MCF 10A (cell line): Measurements from ENCODE around the gene VAMP1. TPM values are rescaled to one million over a fixed set of nuclear protein-coding genes. Genes with fewer than 3 reads are reported as not detected.

Source experiments
- BruUV-seq: library from RNA; stranded (reverse); fragments of 400-500 nt; replicated peaks from 2 replicates; lab custom pipeline; 2021; lab: Mats Ljungman, UMichigan
- CTCF ChIA-PET: fragments of 300-600 bp; sonication (Branson Sonifier 250); formaldehyde crosslinking; extraction: SDS; loops from one replicate; lab custom pipeline; 2021; ENCODE audit warnings: antibody characterized with exemption, inconsistent platforms; lab: Yijun Ruan, JAX
- POLR2A ChIA-PET: fragments of 300-600, 350-650 bp; sonication (Branson Sonifier 250); formaldehyde crosslinking; extraction: SDS; loops from one replicate; lab custom pipeline; 2020; ENCODE audit warnings: antibody characterized with exemption, inconsistent platforms; lab: Yijun Ruan, JAX
- DNase-seq: peaks from one replicate; pipeline ENCODE4 v3.0.0-alpha.2; 2018; ENCODE audit not compliant: unreplicated experiment
- H3K27ac Mint-ChIP-seq: one replicate; pipeline ENCODE4 v1.8.0; 2022; ENCODE audit warnings: mild to moderate bottlenecking, low read depth, mixed read lengths; ENCODE audit not compliant: unreplicated experiment
- H3K27me3 Mint-ChIP-seq: one replicate; pipeline ENCODE4 v1.8.0; 2022; ENCODE audit warnings: mixed read lengths; ENCODE audit not compliant: insufficient read depth, unreplicated experiment
- H3K36me3 Mint-ChIP-seq: one replicate; pipeline ENCODE4 v1.8.0; 2022; ENCODE audit warnings: mild to moderate bottlenecking, moderate library complexity, mixed read lengths; ENCODE audit not compliant: insufficient read depth, unreplicated experiment
- H3K4me1 Mint-ChIP-seq: one replicate; pipeline ENCODE4 v1.8.0; 2022; ENCODE audit warnings: mixed read lengths; ENCODE audit not compliant: insufficient read depth, unreplicated experiment
- H3K4me3 Mint-ChIP-seq: one replicate; pipeline ENCODE4 v1.8.0; 2022; ENCODE audit warnings: mild to moderate bottlenecking, moderate library complexity, mixed read lengths; ENCODE audit not compliant: unreplicated experiment
- H3K9me3 Mint-ChIP-seq: one replicate; pipeline ENCODE4 v1.8.0; 2022; ENCODE audit warnings: mixed read lengths; ENCODE audit not compliant: unreplicated experiment
- intact Hi-C: fragments of 100-400 bp; cut with micrococcal nuclease; formaldehyde crosslinking; loops from 2 replicates; pipeline ENCODE4 v1.14.1; 2022
- total RNA-seq: library from RNA; stranded (reverse); gene quantifications from 2 replicates; pipeline ENCODE4 v1.2.3, GENCODE V29; 2022
- TF ChIP-seq, protein P1 (sequence below): fragments of 200-600 bp; IDR thresholded peaks from one replicate; pipeline ENCODE4 v1.8.0; 2022; ENCODE audit warnings: antibody characterized with exemption, mild to moderate bottlenecking; ENCODE audit not compliant: unreplicated experiment

Gene VAMP1
- total RNA-seq, 1 experiment from 2014 or later = 2.9 TPM

DNA sequence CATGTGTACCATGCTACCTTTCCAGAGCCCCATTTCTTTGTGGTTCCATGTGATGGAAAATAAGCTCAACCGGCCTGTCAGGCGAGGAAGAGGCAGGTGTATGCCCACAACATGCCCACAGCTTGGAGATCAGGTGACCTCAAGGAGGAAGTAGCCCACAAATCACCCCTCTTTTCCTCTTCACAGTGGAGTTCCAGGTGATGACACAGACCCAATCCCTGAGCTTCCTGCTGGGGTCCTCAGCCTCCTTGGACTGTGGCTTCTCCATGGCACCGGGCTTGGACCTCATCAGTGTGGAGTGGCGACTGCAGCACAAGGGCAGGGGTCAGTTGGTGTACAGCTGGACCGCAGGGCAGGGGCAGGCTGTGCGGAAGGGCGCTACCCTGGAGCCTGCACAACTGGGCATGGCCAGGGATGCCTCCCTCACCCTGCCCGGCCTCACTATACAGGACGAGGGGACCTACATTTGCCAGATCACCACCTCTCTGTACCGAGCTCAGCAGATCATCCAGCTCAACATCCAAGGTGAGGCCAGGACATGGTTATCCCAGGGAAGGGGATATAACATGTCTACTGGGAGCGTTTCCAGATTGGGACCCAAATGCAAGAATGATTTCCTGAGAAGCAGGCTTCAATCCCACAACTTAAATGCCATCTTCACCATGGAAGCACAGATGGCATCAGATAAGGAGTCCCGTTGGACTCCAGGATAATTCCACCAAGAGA, 13.1 kb downstream of the VAMP1 start:
- Mint-ChIP-seq H3K4me3 (no peak overlapping the region), H3K27ac (no peak overlapping the region), H3K36me3 (peaks cover 64% of the 10 kb centered on the region), H3K27me3 (no peaks in the 10 kb centered on the region), H3K4me1 (peaks cover 10% of the 10 kb centered on the region), H3K9me3 (no peaks in the 10 kb centered on the region)
- POLR2A ChIA-PET = interaction anchor here (0.6 to 0.9 kb wide), 2 partner anchors 15 to 267 kb away, joined by 3 read pairs; no protein-coding TSS in a partner anchor
- TF ChIP-seq, protein P1, sequence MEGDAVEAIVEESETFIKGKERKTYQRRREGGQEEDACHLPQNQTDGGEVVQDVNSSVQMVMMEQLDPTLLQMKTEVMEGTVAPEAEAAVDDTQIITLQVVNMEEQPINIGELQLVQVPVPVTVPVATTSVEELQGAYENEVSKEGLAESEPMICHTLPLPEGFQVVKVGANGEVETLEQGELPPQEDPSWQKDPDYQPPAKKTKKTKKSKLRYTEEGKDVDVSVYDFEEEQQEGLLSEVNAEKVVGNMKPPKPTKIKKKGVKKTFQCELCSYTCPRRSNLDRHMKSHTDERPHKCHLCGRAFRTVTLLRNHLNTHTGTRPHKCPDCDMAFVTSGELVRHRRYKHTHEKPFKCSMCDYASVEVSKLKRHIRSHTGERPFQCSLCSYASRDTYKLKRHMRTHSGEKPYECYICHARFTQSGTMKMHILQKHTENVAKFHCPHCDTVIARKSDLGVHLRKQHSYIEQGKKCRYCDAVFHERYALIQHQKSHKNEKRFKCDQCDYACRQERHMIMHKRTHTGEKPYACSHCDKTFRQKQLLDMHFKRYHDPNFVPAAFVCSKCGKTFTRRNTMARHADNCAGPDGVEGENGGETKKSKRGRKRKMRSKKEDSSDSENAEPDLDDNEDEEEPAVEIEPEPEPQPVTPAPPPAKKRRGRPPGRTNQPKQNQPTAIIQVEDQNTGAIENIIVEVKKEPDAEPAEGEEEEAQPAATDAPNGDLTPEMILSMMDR = no peak
- no TSS peak for BruUV-seq
- no peak for DNase-seq
- intact Hi-C loops = no loop called here
- CTCF ChIA-PET = interaction anchor here (0.5 to 4.7 kb wide), 5 partner anchors 8 to 92 kb away, joined by 3 to 31 read pairs (median 5); no protein-coding TSS in a partner anchor

GRCh38 chr12:6452944-6453630, 17.4 kb downstream of the VAMP1 start:
- H3K36me3 Mint-ChIP-seq = peaks cover 44% of the 10 kb centered on the region
- H3K4me1 Mint-ChIP-seq = peaks cover 33% of the 10 kb centered on the region
- H3K27me3 Mint-ChIP-seq = no peaks in the 10 kb centered on the region
- ChIA-PET CTCF (interaction anchor here (0.6 to 4.7 kb wide), 6 partner anchors 12 to 109 kb away, joined by 3 to 33 read pairs (median 10); partner anchors contain the start of gene VAMP1), POLR2A (interaction anchor here (0.6 to 4.5 kb wide), 14 partner anchors 9 to 363 kb away, joined by 3 to 50 read pairs (median 14); partner anchors contain the start of genes GAPDH, LTBR, MRPL51 and SCNN1A)
- H3K9me3 Mint-ChIP-seq = no peaks in the 10 kb centered on the region
- TF ChIP-seq, protein P1 = no peak
- H3K4me3 Mint-ChIP-seq = peak overlapping the region; percentile 94
- intact Hi-C loops = no loop called here
- no TSS peak for BruUV-seq
- H3K27ac Mint-ChIP-seq = peak overlapping the region; percentile 98
- no peak for DNase-seq

DNA sequence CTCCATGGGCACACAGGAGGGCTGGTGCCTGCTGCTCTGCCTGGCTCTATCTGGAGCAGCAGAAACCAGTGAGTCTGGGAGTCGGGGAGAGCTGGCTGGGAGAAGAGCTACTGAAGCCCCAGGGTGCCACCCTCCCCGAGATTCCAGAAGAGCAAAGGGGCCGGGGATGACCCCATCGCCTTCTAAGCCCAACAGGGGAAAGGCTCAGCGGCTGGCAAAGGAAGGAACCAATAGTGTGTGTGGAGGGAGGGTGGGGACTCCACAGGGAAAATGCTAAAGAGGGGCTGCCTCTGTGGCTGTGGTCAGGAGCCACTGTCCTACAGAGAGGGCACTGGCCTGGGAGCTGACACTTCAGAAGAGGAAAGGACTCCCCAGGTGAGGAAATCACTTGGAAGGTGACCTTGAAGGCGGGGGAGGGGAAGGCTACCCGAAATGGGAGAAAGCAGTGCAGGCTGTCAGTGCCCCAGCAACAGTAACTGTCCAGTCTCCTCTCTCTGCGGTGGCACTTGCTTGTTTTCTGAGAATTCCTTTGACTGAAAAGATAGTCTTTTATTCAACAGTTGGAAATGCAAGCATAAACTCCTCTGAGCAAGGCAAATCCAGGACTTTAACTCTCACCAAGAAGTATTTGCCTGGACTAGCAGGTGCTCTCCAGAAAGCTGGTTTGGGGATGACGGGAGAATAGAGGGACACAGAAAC, 18.1 kb downstream of the VAMP1 start:
- peak overlapping the region; percentile 98 for H3K27ac Mint-ChIP-seq
- peaks cover 37% of the 10 kb centered on the region for H3K36me3 Mint-ChIP-seq
- ChIA-PET POLR2A (interaction anchor here (0.6 to 4.5 kb wide), 24 partner anchors 10 to 362 kb away, joined by 3 to 50 read pairs (median 9); partner anchors contain the start of genes GAPDH, LTBR, MRPL51 and SCNN1A), CTCF (interaction anchor here (0.6 to 2.4 kb wide), 10 partner anchors 9 to 687 kb away, joined by 3 to 33 read pairs (median 4); partner anchors contain the start of gene VAMP1)
- H3K4me3 Mint-ChIP-seq = peak overlapping the region; percentile 94
- no peak for DNase-seq
- BruUV-seq = no TSS peak
- peaks cover 37% of the 10 kb centered on the region for H3K4me1 Mint-ChIP-seq
- H3K9me3 Mint-ChIP-seq = no peaks in the 10 kb centered on the region
- no peaks in the 10 kb centered on the region for H3K27me3 Mint-ChIP-seq
- intact Hi-C loops = no loop called here
- TF ChIP-seq, protein P1 = no peak
